K562 (cell line): Measurements from ENCODE around the gene PKHD1. TPM values are rescaled to one million over a fixed set of nuclear protein-coding genes. Genes with fewer than 3 reads are reported as not detected.

Experiments
- ETV5 ChIP-seq: sonication (generic); formaldehyde crosslinking; IDR thresholded peaks from 2 replicates; pipeline ENCODE4 v1.4.0; 2020; ENCODE audit warnings: low read depth, mild to moderate bottlenecking, missing genetic modification reagents
- MXI1 ChIP-seq: IDR thresholded peaks from 2 replicates; pipeline ENCODE4 v1.6.1; 2011; ENCODE audit warnings: low read depth, mild to moderate bottlenecking, improper control_type of control experiment, low read length
- SNRNP70 ChIP-seq: fragments of 200-400 bp; formaldehyde crosslinking; optimal IDR thresholded peaks from 2 replicates; pipeline ENCODE3; 2017; ENCODE audit warnings: low read depth, low read length
- SPI1 ChIP-seq: IDR thresholded peaks from 2 replicates; pipeline ENCODE4 v1.6.1; 2011; ENCODE audit warnings: low read depth, low read length, control low read depth, borderline replicate concordance
- ZNF764 ChIP-seq: fragments of 250-450 bp; sonication (Bioruptor Pico); IDR thresholded peaks from 2 replicates; pipeline ENCODE4 v1.4.0; 2020; ENCODE audit warnings: low read depth, mild to moderate bottlenecking, moderate library complexity
- polyA plus RNA-seq, 8 experiments: library from polyadenylated mRNA; depleted of rRNA in 4 of 8; stranded (reverse) in 5 of 8; unstranded in 3 of 8; fragments of >200 nt; fragmentation: Nextera tagmentation in 2 of 8; fragmentation: Illumina TruSeq in 1 of 8; extraction: Ambion mirVana in 2 of 8; extraction: Trizol in 1 of 8; gene quantifications; 2 replicates each; pipeline versions ENCODE4 v1.2.1 to v1.2.3, GENCODE V29; 2011 to 2014; ENCODE audit warnings: inconsistent platforms in 1 of 8, missing spikeins in 1 of 8
- total RNA-seq, 7 experiments: library from RNA; depleted of rRNA in 6 of 7; stranded (reverse); fragments of >200 nt in 6 of 7; fragmentation: Illumina TruSeq in 2 of 7; extraction: Trizol in 2 of 7; gene quantifications; 2 replicates each; pipeline versions ENCODE4 v1.2.1 to v1.2.3, GENCODE V29; 2011 to 2021; ENCODE audit warnings: low replicate concordance in 1 of 7
- TF ChIP-seq, protein P1 (sequence below): fragments of 450-650 bp; IDR thresholded peaks from 2 replicates; pipeline ENCODE4 v1.7.0; 2016; ENCODE audit warnings: borderline replicate concordance
- TF ChIP-seq, protein P2 (sequence below): sonication (generic); formaldehyde crosslinking; IDR thresholded peaks from 2 replicates; pipeline ENCODE4 v1.8.0; 2022; ENCODE audit warnings: missing genetic modification reagents, mild to moderate bottlenecking, borderline replicate concordance
- TF ChIP-seq, protein P3 (sequence below): fragments of 450-650 bp; IDR thresholded peaks from 2 replicates; pipeline ENCODE4 v1.6.1; 2018; ENCODE audit not compliant: partially characterized antibody
- TF ChIP-seq, protein P4 (sequence below), 3 experiments: IDR thresholded peaks in 2 of 3; conservative IDR thresholded peaks in 1 of 3; 2 replicates each; pipeline ENCODE4 v1.5.1; 2011 to 2012; ENCODE audit warnings: low read length in 3 of 3, mild to moderate bottlenecking in 3 of 3, control low read depth in 2 of 3, improper control_type of control experiment in 1 of 3, inconsistent platforms in 1 of 3, low read depth in 1 of 3, mixed read lengths in 1 of 3, moderate library complexity in 1 of 3; ENCODE audit not compliant: insufficient read depth in 2 of 3
- TF ChIP-seq, protein P5 (sequence below): fragments of 250-450 bp; sonication (Bioruptor Pico); IDR thresholded peaks from 2 replicates; pipeline ENCODE4 v1.5.0; 2020; ENCODE audit warnings: mild to moderate bottlenecking, borderline replicate concordance

The PKHD1 gene
- total and polyA plus RNA-seq, 9 of the 15 experiments (the other 6 are each of a cell fraction or from before 2014, with no cell fraction given): 0.01 to 0.04 (median 0.01) TPM; not detected in 6

DNA sequence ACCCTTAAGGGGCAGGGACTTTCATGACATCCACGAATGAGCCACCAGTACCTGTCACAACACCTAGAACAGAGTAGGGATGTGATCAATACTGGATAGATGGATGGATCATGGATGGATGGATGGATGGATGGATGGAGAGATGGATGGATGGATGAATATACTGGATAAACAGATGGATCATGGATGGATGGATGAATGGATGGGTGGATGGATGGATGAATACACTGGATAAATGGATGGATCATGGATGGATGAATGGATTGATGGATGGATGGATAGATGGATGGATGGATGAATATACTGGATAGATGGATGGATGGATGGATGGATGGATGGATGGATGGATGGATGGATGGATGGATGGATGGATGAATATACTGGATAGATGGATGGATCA, 73.0 kb downstream of the PKHD1 start (continued):
- TF ChIP-seq, protein P1, sequence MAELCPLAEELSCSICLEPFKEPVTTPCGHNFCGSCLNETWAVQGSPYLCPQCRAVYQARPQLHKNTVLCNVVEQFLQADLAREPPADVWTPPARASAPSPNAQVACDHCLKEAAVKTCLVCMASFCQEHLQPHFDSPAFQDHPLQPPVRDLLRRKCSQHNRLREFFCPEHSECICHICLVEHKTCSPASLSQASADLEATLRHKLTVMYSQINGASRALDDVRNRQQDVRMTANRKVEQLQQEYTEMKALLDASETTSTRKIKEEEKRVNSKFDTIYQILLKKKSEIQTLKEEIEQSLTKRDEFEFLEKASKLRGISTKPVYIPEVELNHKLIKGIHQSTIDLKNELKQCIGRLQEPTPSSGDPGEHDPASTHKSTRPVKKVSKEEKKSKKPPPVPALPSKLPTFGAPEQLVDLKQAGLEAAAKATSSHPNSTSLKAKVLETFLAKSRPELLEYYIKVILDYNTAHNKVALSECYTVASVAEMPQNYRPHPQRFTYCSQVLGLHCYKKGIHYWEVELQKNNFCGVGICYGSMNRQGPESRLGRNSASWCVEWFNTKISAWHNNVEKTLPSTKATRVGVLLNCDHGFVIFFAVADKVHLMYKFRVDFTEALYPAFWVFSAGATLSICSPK: no peak
- TF ChIP-seq SNRNP70 (no peak), MXI1 (no peak), ZNF764 (CRISPR knock-in tag) (no peak), ETV5 (CRISPR knock-in tag) (no peak), SPI1 (no peak)
- TF ChIP-seq, protein P2, sequence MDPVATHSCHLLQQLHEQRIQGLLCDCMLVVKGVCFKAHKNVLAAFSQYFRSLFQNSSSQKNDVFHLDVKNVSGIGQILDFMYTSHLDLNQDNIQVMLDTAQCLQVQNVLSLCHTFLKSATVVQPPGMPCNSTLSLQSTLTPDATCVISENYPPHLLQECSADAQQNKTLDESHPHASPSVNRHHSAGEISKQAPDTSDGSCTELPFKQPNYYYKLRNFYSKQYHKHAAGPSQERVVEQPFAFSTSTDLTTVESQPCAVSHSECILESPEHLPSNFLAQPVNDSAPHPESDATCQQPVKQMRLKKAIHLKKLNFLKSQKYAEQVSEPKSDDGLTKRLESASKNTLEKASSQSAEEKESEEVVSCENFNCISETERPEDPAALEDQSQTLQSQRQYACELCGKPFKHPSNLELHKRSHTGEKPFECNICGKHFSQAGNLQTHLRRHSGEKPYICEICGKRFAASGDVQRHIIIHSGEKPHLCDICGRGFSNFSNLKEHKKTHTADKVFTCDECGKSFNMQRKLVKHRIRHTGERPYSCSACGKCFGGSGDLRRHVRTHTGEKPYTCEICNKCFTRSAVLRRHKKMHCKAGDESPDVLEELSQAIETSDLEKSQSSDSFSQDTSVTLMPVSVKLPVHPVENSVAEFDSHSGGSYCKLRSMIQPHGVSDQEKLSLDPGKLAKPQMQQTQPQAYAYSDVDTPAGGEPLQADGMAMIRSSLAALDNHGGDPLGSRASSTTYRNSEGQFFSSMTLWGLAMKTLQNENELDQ (CRISPR knock-in tag): no peak
- TF ChIP-seq, protein P3, sequence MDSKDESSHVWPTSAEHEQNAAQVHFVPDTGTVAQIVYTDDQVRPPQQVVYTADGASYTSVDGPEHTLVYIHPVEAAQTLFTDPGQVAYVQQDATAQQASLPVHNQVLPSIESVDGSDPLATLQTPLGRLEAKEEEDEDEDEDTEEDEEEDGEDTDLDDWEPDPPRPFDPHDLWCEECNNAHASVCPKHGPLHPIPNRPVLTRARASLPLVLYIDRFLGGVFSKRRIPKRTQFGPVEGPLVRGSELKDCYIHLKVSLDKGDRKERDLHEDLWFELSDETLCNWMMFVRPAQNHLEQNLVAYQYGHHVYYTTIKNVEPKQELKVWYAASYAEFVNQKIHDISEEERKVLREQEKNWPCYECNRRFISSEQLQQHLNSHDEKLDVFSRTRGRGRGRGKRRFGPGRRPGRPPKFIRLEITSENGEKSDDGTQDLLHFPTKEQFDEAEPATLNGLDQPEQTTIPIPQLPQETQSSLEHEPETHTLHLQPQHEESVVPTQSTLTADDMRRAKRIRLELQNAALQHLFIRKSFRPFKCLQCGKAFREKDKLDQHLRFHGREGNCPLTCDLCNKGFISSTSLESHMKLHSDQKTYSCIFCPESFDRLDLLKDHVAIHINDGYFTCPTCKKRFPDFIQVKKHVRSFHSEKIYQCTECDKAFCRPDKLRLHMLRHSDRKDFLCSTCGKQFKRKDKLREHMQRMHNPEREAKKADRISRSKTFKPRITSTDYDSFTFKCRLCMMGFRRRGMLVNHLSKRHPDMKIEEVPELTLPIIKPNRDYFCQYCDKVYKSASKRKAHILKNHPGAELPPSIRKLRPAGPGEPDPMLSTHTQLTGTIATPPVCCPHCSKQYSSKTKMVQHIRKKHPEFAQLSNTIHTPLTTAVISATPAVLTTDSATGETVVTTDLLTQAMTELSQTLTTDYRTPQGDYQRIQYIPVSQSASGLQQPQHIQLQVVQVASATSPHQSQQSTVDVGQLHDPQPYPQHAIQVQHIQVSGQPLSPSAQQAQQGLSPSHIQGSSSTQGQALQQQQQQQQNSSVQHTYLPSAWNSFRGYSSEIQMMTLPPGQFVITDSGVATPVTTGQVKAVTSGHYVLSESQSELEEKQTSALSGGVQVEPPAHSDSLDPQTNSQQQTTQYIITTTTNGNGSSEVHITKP: no peak
- TF ChIP-seq, protein P4, sequence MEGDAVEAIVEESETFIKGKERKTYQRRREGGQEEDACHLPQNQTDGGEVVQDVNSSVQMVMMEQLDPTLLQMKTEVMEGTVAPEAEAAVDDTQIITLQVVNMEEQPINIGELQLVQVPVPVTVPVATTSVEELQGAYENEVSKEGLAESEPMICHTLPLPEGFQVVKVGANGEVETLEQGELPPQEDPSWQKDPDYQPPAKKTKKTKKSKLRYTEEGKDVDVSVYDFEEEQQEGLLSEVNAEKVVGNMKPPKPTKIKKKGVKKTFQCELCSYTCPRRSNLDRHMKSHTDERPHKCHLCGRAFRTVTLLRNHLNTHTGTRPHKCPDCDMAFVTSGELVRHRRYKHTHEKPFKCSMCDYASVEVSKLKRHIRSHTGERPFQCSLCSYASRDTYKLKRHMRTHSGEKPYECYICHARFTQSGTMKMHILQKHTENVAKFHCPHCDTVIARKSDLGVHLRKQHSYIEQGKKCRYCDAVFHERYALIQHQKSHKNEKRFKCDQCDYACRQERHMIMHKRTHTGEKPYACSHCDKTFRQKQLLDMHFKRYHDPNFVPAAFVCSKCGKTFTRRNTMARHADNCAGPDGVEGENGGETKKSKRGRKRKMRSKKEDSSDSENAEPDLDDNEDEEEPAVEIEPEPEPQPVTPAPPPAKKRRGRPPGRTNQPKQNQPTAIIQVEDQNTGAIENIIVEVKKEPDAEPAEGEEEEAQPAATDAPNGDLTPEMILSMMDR (IDR thresholded peaks at IDR 0.05 in 2 of 3, conservative IDR thresholded peaks at IDR 0.05 in 1 of 3; ENCODE audit: insufficient read depth in 2 of 3, low read depth in 1 of 3, low read length in 3 of 3): no peak
- TF ChIP-seq, protein P5, sequence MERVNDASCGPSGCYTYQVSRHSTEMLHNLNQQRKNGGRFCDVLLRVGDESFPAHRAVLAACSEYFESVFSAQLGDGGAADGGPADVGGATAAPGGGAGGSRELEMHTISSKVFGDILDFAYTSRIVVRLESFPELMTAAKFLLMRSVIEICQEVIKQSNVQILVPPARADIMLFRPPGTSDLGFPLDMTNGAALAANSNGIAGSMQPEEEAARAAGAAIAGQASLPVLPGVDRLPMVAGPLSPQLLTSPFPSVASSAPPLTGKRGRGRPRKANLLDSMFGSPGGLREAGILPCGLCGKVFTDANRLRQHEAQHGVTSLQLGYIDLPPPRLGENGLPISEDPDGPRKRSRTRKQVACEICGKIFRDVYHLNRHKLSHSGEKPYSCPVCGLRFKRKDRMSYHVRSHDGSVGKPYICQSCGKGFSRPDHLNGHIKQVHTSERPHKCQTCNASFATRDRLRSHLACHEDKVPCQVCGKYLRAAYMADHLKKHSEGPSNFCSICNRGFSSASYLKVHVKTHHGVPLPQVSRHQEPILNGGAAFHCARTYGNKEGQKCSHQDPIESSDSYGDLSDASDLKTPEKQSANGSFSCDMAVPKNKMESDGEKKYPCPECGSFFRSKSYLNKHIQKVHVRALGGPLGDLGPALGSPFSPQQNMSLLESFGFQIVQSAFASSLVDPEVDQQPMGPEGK (CRISPR knock-in tag): no peak
